Peyer's patch (tissue), 4 donors: ENCODE data around the gene EHBP1.

Experiments used
- POLR2A ChIP-seq, 2 donors: fragments of 450-650 bp; IDR thresholded peaks; one replicate each; pipeline ENCODE4 v1.5.1; 2017; ENCODE audit warnings: antibody characterized with exemption in 2 of 2, mild to moderate bottlenecking in 2 of 2, moderate library complexity in 2 of 2
- TF ChIP-seq, protein P1 (sequence below), 6 experiments: fragments of 450-650 bp in 4 of 6; fragments of 200-600 bp in 2 of 6; sonication (generic) in 1 of 6; IDR thresholded peaks; one replicate each; pipeline ENCODE4 v1.5.1; 2017 to 2019; ENCODE audit warnings: antibody characterized with exemption in 6 of 6, mild to moderate bottlenecking in 3 of 6, moderate library complexity in 1 of 6

DNA sequence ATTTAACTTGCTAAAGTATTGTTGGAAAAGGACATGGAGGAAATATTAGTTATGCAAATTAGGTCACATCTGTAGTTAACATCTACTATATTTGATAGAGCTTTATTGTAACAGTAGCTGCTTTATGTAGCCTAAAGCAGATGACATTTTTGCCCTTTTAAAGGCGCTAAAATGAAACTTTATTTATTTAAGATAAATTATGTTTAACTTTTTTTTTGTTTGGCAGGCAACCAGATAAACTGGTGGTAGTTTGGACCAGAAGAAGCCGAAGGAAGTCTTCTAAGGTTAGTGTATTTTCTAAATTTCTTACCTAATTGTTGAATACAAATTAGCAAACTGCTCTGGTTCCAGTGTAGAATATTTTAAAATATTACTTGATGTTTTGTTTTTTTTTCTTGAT is 41.7 kb downstream of the EHBP1 start:
- TF ChIP-seq, protein P1, sequence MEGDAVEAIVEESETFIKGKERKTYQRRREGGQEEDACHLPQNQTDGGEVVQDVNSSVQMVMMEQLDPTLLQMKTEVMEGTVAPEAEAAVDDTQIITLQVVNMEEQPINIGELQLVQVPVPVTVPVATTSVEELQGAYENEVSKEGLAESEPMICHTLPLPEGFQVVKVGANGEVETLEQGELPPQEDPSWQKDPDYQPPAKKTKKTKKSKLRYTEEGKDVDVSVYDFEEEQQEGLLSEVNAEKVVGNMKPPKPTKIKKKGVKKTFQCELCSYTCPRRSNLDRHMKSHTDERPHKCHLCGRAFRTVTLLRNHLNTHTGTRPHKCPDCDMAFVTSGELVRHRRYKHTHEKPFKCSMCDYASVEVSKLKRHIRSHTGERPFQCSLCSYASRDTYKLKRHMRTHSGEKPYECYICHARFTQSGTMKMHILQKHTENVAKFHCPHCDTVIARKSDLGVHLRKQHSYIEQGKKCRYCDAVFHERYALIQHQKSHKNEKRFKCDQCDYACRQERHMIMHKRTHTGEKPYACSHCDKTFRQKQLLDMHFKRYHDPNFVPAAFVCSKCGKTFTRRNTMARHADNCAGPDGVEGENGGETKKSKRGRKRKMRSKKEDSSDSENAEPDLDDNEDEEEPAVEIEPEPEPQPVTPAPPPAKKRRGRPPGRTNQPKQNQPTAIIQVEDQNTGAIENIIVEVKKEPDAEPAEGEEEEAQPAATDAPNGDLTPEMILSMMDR (IDR thresholded peaks at IDR 0.05) = no peak
- no peak for TF ChIP-seq POLR2A (IDR thresholded peaks at IDR 0.05)
